Fibroblast of villous mesenchyme (primary cell): ENCODE data around the gene DDX47. TPM values are rescaled to one million over a fixed set of nuclear protein-coding genes. Genes with fewer than 3 reads are reported as not detected.
"Not testable (repeated sequence)": the region's sequence is repeated elsewhere in the genome, so short reads cannot be mapped to it uniquely, and the experiment has no call there.

Source experiments
- DNase-seq: peaks from one replicate; pipeline ENCODE4 v3.0.0-alpha.2; 2010; ENCODE audit warnings: low read depth
- H3K4me3 ChIP-seq: 2 replicates; pipeline ENCODE4 v1.5.1; 2011; ENCODE audit warnings: low read depth, mild to moderate bottlenecking, low read length
- CTCF ChIP-seq: IDR thresholded peaks from 2 replicates; pipeline ENCODE4 v1.5.1; 2012; ENCODE audit warnings: low read depth, mild to moderate bottlenecking, low read length; ENCODE audit not compliant: insufficient read depth
- small RNA-seq: library from RNA; depleted of rRNA; stranded (forward); fragments of <200 nt; gene quantifications from one replicate; pipeline ENCODE3, GENCODE V24; 2012
- total RNA-seq: library from RNA; depleted of rRNA; stranded (reverse); fragments of >200 nt; gene quantifications from 2 replicates; pipeline ENCODE4 v1.2.3, GENCODE V29; 2012

The DDX47 gene
- total RNA-seq, 1 donor = 118 TPM

- H3K4me3 ChIP-seq = peak overlapping the region; percentile 4
- TF ChIP-seq CTCF = no peak
Observed at GRCh38 chr12:12872139-12872933, 59.2 kb downstream of the DDX47 start.

GRCh38 chr12:12872934-12873275 is 59.8 kb downstream of the DDX47 start:
- no peak for DNase-seq
- no peak overlapping the region for H3K4me3 ChIP-seq
- TF ChIP-seq CTCF = no peak

More at GRCh38 chr12:12872139-12872933, 59.2 kb downstream of the DDX47 start:
- DNase-seq = peak; percentile 82

- H3K4me3 ChIP-seq = no peak overlapping the region
- TF ChIP-seq CTCF = no peak
- no peak for DNase-seq
Observed at GRCh38 chr12:12874029-12874428, 60.9 kb downstream of the DDX47 start.

GRCh38 chr12:12875301-12875700 is 62.2 kb downstream of the DDX47 start:
- DNase-seq, H3K4me3 ChIP-seq: not testable (repeated sequence)

- no peak overlapping the region for H3K4me3 ChIP-seq
- TF ChIP-seq CTCF = no peak
- no peak for DNase-seq
Observed at GRCh38 chr12:12877153-12877768, 64.1 kb downstream of the DDX47 start.

- no peak for TF ChIP-seq CTCF
- no peak for DNase-seq
- no peak overlapping the region for H3K4me3 ChIP-seq
Observed at GRCh38 chr12:12877781-12878455, 64.8 kb downstream of the DDX47 start.

Small RNA genes lying within 50 kb of the gene (small RNA-seq; reads per million reads assigned to genes)
- gene AC007215.1 = not detected
- not detected for gene MIR613

Other genes starting within 250 kb of the DDX47 start
- gene CREBL2, start 201.5 kb upstream of the DDX47 start, total RNA-seq = 25.1 and 33.2 TPM in 2 replicates
- gene GPR19, start 117.2 kb upstream of the DDX47 start, total RNA-seq = under 0.01 and 0.32 TPM in 2 replicates
- gene CDKN1B, start 96.0 kb upstream of the DDX47 start, total RNA-seq = 53.1 and 56.6 TPM in 2 replicates
- 9.3 and 14.7 TPM in 2 replicates for gene APOLD1, start 27.7 kb upstream of the DDX47 start, total RNA-seq
- gene GPRC5A, start 78.2 kb downstream of the DDX47 start, total RNA-seq = 25.8 and 127 TPM in 2 replicates
- gene GPRC5D, start 138.8 kb downstream of the DDX47 start, total RNA-seq = not detected in 2 replicates
- gene HEBP1, start 186.9 kb downstream of the DDX47 start, total RNA-seq = 12.2 and 19.9 TPM in 2 replicates
- gene FAM234B, start 231.0 kb downstream of the DDX47 start, total RNA-seq = 5.8 and 10.8 TPM in 2 replicates